Measurements from ENCODE around the gene KATNAL2.

GRCh38 chr18:47143153-47143552 is 225.8 kb downstream of the KATNAL2 start:
- TF ChIP-seq CTCF (optimal IDR thresholded peaks at IDR 0.05 in 1 of 3, IDR thresholded peaks at IDR 0.05 in 1 of 3, conservative IDR thresholded peaks at IDR 0.05 in 1 of 3; ENCODE audit: extremely low read depth in 1 of 3, insufficient read depth in 2 of 3, low read length in 3 of 3) (no peak), EZH2 (IDR thresholded peaks at IDR 0.05; ENCODE audit: low read length) (no peak)
